ENCODE data around the gene ZNF117. TPM values are rescaled to one million over a fixed set of nuclear protein-coding genes. Genes with fewer than 3 reads are reported as not detected.

Gene ZNF117
- total and polyA plus RNA-seq, 9 of the 15 experiments (the other 6 are each of a cell fraction or from before 2014, with no cell fraction given): 2.5 to 18.9 (median 14.1) TPM

GRCh38 chr7:65006094-65006992, 15.5 kb upstream of the ZNF117 start, which contains the start of gene ERV3-1 (continued):
- TF ChIP-seq E2F4 (CRISPR knock-in tag; IDR thresholded peaks at IDR 0.05; ENCODE audit: low read depth): no peak
- no peak for TF ChIP-seq ZNF780A (CRISPR knock-in tag; IDR thresholded peaks at IDR 0.05)
- TF ChIP-seq USF2 (CRISPR knock-in tag; IDR thresholded peaks at IDR 0.05): no peak
- no peak for TF ChIP-seq ETV1 (tag; conservative IDR thresholded peaks at IDR 0.05; ENCODE audit: low read depth)
- no peak for TF ChIP-seq TRIM25 (IDR thresholded peaks at IDR 0.05; ENCODE audit: borderline replicate concordance)
- TF ChIP-seq, protein P1, sequence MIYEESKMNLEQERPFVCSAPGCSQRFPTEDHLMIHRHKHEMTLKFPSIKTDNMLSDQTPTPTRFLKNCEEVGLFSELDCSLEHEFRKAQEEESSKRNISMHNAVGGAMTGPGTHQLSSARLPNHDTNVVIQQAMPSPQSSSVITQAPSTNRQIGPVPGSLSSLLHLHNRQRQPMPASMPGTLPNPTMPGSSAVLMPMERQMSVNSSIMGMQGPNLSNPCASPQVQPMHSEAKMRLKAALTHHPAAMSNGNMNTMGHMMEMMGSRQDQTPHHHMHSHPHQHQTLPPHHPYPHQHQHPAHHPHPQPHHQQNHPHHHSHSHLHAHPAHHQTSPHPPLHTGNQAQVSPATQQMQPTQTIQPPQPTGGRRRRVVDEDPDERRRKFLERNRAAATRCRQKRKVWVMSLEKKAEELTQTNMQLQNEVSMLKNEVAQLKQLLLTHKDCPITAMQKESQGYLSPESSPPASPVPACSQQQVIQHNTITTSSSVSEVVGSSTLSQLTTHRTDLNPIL (CRISPR knock-in tag; IDR thresholded peaks at IDR 0.05): no peak
- TF ChIP-seq ESRRB (CRISPR knock-in tag; IDR thresholded peaks at IDR 0.05; ENCODE audit: borderline replicate concordance): no peak
- TF ChIP-seq RHOXF2B (CRISPR knock-in tag; conservative IDR thresholded peaks at IDR 0.05): no peak
- TF ChIP-seq SMARCA4 (IDR thresholded peaks at IDR 0.05): no peak; the same call in 1 of the 2 replicates
- TF ChIP-seq TFE3 (CRISPR knock-in tag; IDR thresholded peaks at IDR 0.05): no peak
- TF ChIP-seq ZNF121 (CRISPR knock-in tag; conservative IDR thresholded peaks at IDR 0.05): no peak
- peak; percentile 99 for TF ChIP-seq SUPT5H (IDR thresholded peaks at IDR 0.05)
- no peak for TF ChIP-seq TRIM28 (IDR thresholded peaks at IDR 0.05)
- TF ChIP-seq ZNF143 (CRISPR knock-in tag; IDR thresholded peaks at IDR 0.05): no peak
- TF ChIP-seq SLC30A9 (CRISPR knock-in tag; IDR thresholded peaks at IDR 0.05): no peak
- TF ChIP-seq U2AF2 (optimal IDR thresholded peaks at IDR 0.05; ENCODE audit: low read depth, low read length): no peak
- peak; percentile 18; the same call in 1 of the 2 replicates for TF ChIP-seq ARID1B (IDR thresholded peaks at IDR 0.05)
- TF ChIP-seq ZNF165 (CRISPR knock-in tag; IDR thresholded peaks at IDR 0.05; ENCODE audit: borderline replicate concordance): no peak
- TF ChIP-seq WHSC1 (IDR thresholded peaks at IDR 0.05; ENCODE audit: low read length): no peak
- no peak for TF ChIP-seq DLX4 (CRISPR knock-in tag; IDR thresholded peaks at IDR 0.05)
- no peak for TF ChIP-seq THRAP3 (IDR thresholded peaks at IDR 0.05; ENCODE audit: borderline replicate concordance)

All from K562 (cell line).